H1 (cell line): Measurements from ENCODE around the gene PLXNB2.

Source experiments
- ATF2 ChIP-seq: IDR thresholded peaks from 2 replicates; pipeline ENCODE4 v1.6.1; 2012; ENCODE audit warnings: low read length, inconsistent platforms
- CREB1 ChIP-seq: IDR thresholded peaks from 2 replicates; pipeline ENCODE4 v1.6.1; 2012; ENCODE audit warnings: inconsistent platforms
- CTCF ChIP-seq, 3 experiments: IDR thresholded peaks; 1 replicate in 2 of 3; 2 replicates in 1 of 3; pipeline versions ENCODE4 v1.5.1 to v1.6.1; 2011; ENCODE audit warnings: low read length in 3 of 3, mild to moderate bottlenecking in 3 of 3, inconsistent platforms in 2 of 3, low read depth in 1 of 3, moderate library complexity in 1 of 3; ENCODE audit not compliant: insufficient read depth in 1 of 3; ENCODE audit errors: control extremely low read depth in 1 of 3
- E2F6 ChIP-seq: IDR thresholded peaks from 2 replicates; pipeline ENCODE4 v1.6.1; 2012; ENCODE audit warnings: inconsistent platforms
- EZH2 ChIP-seq: fragments of 200-600 bp; sonication (generic); IDR thresholded peaks from 2 replicates; pipeline ENCODE4 v1.7.1; 2012; ENCODE audit warnings: low read depth, mild to moderate bottlenecking, moderate library complexity, low read length, inconsistent platforms; ENCODE audit not compliant: severe bottlenecking
- KDM4A ChIP-seq: IDR thresholded peaks from one replicate; pipeline ENCODE4 v1.7.1; 2012; ENCODE audit warnings: low read depth, mild to moderate bottlenecking, moderate library complexity, low read length, inconsistent platforms; ENCODE audit not compliant: severe bottlenecking
- NRF1 ChIP-seq: IDR thresholded peaks from 2 replicates; pipeline ENCODE4 v1.6.1; 2011; ENCODE audit warnings: mild to moderate bottlenecking, low read depth, low read length, improper control_type of control experiment
- POLR2AphosphoS5 ChIP-seq: IDR thresholded peaks from 2 replicates; pipeline ENCODE4 v1.6.1; 2011; ENCODE audit warnings: low read depth, low read length
- RAD21 ChIP-seq, 2 experiments: IDR thresholded peaks in 1 of 2; conservative IDR thresholded peaks in 1 of 2; 2 replicates each; pipeline ENCODE4 v1.6.1; 2011; ENCODE audit warnings: low read depth in 2 of 2, low read length in 2 of 2, improper control_type of control experiment in 1 of 2, inconsistent platforms in 1 of 2, mild to moderate bottlenecking in 1 of 2, moderate library complexity in 1 of 2
- RFX5 ChIP-seq: IDR thresholded peaks from 2 replicates; pipeline ENCODE4 v1.6.1; 2011; ENCODE audit warnings: low read depth, low read length, improper control_type of control experiment, borderline replicate concordance
- SAP30 ChIP-seq: fragments of 300-600 bp; sonication (generic); IDR thresholded peaks from 2 replicates; pipeline ENCODE4 v1.7.1; 2012; ENCODE audit warnings: low read length, moderate library complexity, mild to moderate bottlenecking, inconsistent platforms; ENCODE audit not compliant: insufficient read depth, insufficient replicate concordance
- SP4 ChIP-seq: IDR thresholded peaks from 2 replicates; pipeline ENCODE4 v1.6.1; 2012; ENCODE audit warnings: low read length, inconsistent platforms
- TCF12 ChIP-seq: IDR thresholded peaks from 2 replicates; pipeline ENCODE4 v1.6.1; 2011; ENCODE audit warnings: low read depth, mild to moderate bottlenecking, low read length

- TF ChIP-seq CTCF (IDR thresholded peaks at IDR 0.05; ENCODE audit: control extremely low read depth in 1 of 3, insufficient read depth in 1 of 3, low read depth in 1 of 3, low read length in 3 of 3): no peak
- TF ChIP-seq EZH2: no peak
- no peak for TF ChIP-seq KDM4A
- TF ChIP-seq CREB1: no peak
- TF ChIP-seq RAD21 (IDR thresholded peaks at IDR 0.05 in 1 of 2, conservative IDR thresholded peaks at IDR 0.05 in 1 of 2; ENCODE audit: low read depth in 2 of 2, low read length in 2 of 2): no peak
- TF ChIP-seq POLR2AphosphoS5: no peak
- TF ChIP-seq NRF1: no peak
- no peak for TF ChIP-seq SP4
- no peak for TF ChIP-seq RFX5
- no peak for TF ChIP-seq E2F6
- no peak for TF ChIP-seq ATF2
- no peak for TF ChIP-seq SAP30
- TF ChIP-seq TCF12: no peak
These were observed 81.2 kb downstream of the PLXNB2 start for GRCh38 chr22:50226063-50226874.
